GM21717 (cell line): ENCODE measurements around the gene CTBP1.
A peak's percentile ranks its signal among the peaks of the same experiment; 100 is the strongest.

Experiments
- ATAC-seq: cut with Tn5 transposase; IDR thresholded peaks from one replicate; pipeline ENCODE4 v1.9.1; 2021; ENCODE audit warnings: mild to moderate bottlenecking, moderate library complexity; ENCODE audit not compliant: unreplicated experiment

Gene CTBP1

DNA sequence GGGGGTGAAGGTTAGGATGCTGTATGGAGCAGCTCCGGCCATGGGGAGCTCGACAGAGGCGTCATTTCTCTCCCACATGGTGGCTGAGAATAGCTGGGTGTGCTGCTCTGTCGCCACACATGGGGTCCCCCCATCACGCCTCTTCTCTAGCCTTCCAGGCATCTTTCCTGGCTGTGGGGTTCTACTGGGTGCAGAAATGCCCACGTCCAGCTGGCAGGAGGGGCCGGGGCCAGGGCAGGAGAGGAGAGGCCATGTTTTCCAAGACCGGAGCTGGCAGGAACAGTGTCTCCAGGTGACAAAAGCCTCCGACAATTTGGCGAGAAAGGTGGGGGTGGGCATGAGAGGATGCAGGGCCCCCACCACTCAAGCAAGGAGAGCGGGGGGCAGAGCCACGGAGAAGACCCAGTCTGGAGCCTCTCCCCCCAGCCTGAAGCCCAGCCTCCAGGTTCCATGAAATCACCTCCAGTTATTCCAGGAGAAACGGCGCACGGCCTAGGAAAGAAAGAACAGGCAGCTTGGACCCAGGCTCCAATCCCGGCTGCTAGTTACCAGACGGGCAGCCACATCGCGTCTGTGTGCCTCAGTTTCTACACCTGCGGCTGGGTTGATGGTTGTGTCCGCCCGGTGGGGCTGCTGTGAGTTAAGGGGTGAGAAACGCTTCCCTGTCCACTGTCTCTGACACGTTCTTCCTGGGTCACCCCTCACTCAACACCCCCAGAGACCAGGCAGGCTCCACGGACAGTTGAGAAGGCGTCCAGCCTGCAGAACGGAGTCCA lies 49.2 kb downstream of the CTBP1 start:
- no peak for ATAC-seq

DNA sequence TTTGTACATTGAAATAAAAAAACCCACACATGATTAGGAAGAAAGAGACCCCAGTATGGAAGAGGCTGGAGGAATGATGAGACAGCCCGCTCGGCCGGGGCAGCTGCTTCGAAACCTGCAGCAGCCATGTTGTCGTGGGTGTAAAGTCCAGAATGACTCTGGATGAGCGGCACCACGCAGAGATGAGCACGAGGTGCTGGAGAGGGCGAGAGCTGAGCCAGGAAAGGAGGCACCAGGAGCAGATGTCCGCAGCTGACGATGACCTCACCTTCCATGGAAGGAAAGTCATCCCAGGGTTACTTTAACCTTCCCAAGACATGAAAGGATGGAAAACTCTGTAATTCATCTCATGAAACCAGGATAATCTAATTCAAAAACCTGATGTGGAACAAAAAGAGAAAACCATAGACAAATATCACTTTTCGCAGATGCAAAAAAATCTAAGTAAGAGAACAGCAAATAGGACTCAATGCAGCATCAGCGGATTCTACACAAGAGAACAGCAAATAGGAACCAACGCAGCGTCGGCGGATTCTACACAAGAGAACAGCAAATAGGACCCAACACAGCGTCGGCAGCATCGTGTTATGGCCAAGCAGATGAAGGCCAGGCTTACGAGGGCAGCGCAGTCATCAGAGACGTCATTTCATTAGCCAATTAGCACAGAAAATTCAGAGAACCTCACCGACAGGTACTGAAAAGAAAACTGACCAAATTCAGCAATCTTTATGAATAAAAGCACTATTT lies 50.7 kb downstream of the CTBP1 start:
- ATAC-seq = no peak

DNA sequence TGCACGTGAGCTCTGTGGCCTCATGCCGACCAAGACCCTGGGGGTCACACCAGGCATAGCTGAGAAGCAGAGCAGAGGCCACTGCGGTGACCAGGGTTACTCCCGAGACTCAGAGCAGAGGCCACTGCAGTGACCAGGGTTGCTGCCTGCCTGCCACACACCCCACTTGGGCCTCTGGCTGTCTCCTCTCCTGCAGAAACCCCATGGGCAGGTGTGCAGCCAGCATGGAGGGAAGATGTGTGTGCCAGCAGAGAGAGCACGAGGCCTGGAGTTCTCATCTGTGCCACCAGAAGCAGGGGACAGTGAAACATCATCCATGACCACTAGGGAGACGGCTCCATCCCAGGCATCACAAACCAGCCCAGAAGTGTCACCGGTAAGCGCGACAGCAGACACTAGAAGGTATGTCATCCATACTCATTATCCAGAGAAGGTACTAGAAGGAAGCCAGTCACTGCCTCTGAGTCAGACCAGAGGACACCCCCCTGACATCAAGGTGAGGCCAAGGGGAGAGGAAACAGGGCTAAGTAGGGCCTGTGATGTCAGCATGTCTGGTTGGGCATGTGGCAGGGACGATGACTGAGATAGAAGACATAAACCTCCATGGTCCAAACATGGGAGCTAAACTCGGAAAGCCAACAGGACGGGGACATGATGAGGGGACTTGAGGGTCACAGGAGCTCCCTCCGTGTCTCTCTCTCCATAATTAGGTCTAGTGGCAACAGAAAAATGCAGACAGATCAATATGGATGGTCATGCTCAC lies 52.3 kb downstream of the CTBP1 start:
- ATAC-seq = no peak

DNA sequence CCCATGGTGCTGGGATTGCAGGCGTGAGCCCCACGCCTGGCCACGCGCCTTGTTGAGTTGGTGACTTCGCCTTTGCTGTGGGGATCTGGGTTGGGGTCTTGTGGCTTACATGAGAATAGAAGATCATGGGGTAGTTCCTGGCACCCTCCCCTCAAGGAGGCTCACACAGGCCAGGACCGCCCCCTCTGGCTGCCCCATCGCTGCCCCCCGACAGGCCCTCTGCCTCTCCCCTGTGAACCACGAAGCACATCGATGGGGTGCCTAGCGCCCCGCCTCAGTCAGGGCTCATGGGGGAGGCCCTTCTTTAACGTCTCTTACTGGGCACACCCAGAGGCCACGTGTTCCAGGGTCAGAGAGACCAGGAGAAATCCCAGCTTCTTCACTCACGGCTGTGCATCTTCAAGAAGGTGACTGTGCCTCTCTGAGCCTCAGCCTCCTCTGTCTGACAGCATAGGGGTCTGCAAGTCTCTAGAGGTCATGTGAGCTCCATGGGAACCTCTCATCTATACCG lies 53.0 kb downstream of the CTBP1 start:
- ATAC-seq = no peak

DNA sequence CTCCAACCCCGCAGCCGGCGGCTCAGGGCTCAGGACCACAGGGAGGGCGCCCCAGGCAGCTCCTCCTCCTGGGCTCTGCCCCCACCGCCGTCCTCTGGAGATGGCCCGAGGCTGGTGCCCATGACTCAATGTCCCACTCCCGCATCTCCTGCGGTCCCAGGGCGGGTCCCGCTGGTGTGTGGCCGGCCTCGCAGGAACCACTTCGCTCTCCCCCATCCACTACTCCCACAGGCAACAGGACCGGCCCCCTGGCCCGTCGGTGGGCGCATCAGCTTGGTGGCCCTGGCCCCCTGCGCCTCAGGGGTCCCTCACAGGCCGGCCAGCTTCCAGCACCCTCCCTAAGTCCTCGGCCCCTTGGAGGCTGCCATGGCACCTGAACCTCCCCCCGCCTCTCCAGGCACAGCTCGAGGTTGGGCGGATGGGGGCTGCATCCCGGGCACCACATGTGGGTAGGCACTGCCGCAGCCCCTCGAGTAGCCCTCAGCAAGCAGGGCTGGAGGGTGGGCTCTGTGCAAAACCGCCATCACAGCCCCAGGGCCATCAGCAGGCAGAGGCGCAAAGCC lies 53.7 kb downstream of the CTBP1 start:
- ATAC-seq = no peak

DNA sequence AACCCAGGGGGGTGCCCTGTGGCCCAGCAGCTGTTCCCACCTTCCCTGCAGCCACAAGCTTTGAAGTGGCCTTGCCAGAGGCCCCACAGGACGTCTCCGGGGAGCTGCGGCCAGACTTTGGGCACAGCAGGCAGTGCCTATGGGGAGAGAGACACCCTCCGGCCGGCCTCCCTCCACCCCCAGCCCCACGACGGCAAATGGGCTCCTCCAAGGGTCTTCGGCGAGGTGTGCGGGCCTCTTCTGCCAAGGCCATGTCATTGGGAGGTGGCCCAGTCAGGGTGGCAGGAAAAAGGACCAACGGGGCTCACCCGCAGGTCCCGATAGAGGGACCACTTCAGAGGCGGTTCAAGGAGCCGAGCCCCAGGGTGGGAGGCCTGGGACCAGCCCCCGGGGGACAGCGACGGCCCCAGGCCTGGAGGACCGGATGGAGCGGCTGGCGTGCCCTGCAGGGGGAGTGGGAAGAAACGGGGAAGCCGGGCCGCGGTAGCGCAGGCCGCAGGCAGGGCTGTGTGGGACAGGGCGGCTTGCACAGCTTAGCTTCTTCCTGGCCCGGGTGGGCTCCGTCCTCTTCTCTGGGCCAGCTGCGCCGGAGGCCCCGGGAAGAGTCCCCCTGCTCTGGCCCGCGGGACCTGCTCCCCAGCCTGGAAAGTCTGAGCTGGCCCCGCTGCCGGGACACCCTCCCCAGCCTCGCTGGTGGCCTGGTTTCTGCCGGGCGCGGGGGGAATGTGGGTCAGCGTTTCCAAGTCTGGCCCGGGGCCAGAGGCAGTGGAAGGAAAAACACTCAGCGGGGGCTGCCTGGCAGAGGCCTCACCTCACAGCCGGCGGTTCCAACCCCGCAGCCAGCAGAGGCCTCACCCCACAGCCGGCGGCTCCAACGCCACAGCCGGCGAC lies 54.7 kb downstream of the CTBP1 start:
- ATAC-seq = no peak

DNA sequence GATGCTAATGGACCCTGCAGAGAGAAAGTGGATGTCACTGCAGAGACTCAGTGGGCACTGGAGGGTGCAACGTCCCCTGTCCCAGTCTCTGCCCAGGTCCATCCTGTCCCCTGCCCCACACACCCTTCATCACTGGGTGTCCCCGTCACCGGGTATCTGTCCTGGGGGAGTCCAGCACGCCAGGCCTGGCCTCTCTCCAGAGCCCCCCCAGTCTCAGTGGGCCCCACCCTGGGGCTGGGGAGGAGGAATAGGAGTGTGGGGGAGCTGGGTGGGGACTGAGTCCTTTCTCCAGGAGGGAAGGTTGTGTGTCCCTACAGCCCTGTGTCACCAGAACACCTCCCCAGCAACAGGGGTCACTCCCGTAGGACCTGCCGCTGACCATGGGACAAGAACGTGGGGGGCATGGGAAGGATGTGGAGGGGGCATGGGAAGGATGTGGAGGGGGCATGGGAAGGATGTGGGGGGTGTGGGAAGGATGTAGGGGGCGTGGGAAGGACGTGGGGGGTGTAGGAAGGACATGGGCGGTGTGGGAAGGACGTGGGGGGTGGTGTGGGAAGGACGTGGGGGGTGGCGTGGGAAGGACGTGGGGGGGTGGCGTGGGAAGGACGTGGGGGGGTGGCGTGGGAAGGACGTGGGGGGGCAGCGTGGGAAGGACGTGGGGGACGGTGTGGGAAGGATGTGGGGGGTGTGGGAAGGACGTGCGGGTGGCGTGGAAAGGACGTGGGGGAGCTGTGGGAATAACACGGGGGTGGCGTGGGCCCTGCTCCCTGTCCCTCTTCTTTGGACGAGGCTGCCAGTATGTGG lies 55.5 kb downstream of the CTBP1 start:
- ATAC-seq = no peak

DNA sequence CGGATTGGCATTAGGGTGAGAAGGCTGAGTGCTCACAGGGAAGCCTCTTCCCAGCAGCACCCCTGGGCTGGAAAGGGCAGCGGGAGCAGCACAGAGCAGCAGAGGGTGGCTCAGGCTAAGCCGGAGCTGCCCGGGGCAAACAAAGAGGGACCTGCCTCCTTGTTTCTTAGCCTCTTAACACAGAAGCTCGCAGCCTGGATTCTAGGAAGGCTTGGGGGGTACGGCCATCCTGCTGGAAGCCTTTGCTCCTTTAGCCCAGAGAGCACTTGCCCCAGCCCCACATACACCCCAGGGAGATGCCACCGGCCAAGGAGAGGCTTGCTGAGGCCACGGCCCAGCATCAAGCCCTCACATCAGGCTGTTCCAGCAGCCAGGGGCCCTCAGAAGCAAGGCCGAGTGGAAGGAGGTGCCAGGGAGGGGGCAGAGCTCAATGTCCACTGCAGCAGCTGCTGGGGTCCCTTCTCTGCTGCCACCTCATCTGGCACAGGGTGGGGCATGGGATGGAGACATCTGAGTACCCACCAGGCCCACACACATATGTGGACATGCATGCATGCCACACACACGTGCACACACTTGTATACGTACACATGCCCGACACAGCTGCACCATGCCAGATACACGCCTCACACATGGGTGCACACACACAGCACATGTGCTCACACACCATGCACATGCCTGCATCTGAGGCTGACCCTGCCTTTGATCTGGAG lies 56.3 kb downstream of the CTBP1 start:
- ATAC-seq = no peak

DNA sequence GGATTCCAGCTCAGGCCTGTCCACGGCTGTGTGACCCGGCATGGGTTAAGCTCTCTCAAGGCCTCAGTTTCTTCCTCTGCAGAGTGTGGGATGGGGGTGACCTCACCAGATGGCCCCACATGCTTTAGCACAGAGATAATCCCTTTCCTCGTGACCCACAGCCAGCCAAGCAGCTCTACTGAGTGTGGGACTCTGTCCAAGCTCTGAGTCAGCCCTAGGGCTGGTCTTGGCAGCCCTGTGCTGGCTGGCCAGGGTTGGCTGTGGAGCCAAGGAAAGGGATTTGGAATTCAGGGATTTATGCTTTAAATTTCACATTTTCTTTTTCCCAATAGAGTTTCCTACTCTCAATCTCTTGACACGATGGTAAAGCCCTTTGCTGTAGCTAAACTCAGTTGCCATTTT lies 56.8 kb downstream of the CTBP1 start:
- ATAC-seq = no peak

DNA sequence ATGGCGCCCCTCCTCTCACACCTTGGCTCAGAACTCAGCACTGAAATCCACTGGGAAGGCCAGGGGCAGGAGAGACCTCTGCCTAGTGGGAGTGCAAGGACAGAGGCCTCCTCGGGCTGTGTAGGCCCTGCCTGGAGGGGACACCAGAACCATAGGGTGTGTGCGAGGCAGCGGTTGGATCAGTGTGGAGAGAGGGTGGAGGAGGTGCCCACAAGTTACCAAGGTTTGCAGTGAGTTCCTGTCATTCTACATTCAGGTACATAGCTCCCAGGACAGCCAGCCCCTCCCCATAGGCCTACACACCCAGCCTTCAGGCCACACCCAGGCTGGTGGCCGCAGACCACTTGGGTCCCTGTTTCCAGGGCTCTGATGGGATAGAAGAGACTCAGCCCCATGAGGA lies 57.3 kb downstream of the CTBP1 start:
- no peak for ATAC-seq

DNA sequence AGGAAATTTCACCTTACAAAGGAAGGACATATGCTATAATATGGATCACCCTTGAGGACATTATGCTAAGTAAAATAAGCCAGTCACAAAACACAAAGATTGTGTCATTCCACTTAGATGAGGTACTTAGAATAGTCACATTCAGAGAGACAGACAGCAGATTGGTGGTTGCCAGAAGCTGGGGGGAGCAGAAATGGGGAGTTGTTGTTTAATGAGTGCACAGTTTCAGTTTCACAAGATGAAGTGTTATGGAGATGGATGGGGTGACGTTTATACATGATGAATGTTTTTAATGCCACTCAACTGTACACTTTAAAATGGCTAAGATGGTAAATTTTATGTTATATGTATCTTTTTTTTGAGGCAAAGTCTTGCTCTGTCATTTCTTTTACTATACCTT lies 61.7 kb downstream of the CTBP1 start:
- ATAC-seq = no peak

DNA sequence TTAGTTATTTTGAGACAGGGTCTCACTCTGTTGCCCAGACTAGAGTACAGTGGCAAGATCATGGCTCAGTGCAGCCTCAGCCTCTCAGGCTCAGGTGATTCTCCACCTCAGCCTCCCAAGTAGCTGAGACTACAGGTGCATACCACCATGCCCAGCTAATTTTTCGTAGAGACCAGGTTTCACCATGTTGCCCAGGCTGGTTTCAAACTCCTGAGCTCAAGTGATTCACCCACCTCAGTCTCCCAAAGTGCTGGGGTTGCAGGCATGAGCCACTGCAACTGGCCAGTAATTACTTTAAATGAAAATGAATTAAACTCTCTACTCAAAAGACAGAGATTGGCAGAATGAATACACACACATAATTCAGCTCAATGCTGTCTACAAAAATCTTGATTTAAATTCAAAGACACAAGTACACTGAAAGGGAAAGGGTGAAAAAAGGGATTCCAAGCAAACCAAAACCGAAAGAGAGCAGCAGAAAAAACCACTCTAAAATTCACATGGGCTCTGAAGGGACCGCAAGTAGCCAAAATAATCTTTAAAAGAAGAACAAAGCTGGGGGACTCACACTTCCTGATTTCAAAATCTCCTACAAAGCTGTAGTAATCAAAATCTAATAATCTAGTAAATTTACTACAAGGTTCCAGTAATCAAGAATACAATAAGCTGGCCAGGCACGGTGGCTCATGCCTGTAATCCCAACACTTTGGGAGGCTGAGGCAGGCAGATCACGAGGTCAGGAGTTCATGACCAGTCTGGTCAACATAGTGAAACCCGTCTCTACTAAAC lies 64.8 kb downstream of the CTBP1 start:
- ATAC-seq = peak; percentile 53

DNA sequence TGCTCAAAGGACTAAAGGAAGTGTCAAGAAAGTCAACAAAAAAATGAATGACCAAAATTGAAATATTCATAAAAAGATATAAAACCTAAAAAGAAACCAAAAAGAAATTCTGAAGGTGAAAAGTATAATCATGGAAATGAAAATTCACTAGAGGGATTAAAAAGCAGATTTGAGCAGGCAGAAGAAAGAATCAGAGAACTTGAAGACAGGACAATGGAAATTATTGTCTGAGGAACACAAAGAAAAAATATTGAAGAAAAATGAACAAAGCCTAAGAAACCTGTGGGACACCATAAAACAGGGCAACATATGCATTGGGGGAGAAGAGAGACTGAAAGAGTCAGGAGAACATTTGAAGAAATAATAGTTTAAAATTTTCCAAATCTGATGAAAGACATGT lies 66.6 kb downstream of the CTBP1 start:
- no peak for ATAC-seq

DNA sequence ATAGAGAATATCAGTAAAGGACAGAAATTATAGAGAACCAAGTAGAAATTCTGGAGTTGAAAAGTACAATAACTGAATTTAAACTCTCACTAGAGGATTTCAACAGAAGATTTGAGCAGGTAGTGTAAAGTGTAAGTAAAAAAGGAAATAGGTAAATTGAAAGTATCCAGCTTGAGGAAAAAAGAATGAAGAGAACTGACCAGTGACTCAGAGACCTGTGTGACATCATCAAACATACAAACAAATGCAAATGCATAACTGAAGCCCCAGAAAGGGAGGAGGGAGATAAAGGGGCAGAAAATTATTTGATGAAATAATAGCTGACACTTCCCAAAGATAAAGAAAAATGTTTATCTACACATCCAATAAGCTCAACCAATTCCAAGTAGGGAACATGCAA lies 68.3 kb downstream of the CTBP1 start:
- ATAC-seq = no peak

DNA sequence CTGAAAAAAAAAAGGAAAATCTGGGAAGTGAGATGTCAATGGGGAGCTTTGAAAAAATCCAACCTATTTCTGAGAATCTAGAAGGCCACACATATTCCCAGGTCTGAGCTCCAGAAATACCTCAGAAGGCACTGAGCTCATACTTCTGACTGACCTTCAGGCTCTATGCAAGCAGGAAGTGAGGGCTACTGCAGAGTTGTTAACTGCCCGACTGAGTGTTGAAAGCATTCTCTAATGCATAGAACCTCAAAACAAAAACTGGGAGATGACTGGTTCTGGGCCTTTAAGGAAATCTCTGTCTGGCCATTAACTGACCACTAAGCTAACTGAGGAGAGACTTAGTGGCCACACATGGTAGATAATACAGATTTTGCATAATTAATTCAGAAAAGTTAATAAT lies 69.0 kb downstream of the CTBP1 start:
- ATAC-seq = no peak

DNA sequence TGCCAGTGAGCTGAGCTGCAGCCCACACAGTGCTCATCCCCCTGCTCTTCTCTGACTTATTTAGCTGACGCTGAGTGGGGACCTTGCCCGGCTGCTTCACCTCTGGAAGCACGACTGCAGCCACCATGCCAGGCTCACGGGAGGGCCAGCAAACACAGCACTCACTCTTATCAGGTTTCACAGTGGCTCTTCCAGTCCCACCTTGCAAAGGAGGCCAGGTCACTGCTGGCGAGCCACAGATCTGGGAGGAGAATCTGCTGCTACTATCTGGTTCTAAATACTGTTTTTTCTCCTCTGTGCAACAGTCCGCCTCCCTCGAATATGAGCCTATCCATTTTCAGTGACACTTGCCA lies 69.9 kb downstream of the CTBP1 start:
- ATAC-seq = no peak

DNA sequence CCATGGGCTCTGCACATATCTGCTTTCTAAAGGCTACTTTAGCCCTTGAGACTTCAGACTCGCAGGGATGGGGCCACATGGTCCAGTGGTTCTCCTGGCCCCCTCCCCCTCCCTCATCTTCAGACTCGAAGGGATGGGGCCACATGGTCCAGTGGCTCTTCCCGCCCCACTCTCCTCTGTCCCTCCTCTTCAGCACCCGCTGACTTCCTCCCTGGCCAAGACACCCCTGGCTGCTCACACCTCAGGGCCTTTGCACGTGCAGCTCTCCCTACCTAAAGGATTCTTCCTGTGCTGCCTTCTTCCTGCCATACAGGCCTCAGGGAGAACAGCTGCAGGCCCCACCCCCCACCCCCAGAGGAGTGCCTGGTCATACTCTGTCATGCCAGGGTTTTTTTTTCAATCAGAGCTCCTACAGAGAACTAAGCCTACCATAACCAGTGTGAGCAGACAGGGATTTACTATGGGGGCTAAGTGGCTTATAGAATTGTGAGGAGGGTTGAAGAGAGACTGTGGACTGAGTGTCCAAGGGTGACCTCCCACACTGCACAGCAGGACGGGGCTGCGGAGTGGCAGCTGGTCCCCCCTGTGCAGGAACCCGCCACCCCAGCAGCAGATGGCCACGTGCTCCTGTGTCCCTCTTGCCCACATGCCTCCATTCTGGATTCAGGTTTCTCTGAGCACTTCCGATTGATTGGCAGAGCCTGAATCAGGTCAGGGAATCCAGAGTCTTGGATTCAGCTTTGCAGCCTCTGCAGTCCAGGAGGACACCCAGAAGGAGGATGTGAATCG lies 70.4 kb downstream of the CTBP1 start:
- no peak for ATAC-seq
